CD8-positive, alpha-beta memory T cell (primary cell): Measurements from ENCODE around the gene RBMS1. TPM values are rescaled to one million over a fixed set of nuclear protein-coding genes. Genes with fewer than 3 reads are reported as not detected.

Experiments
- CTCF ChIA-PET: fragments of 350-600 bp; sonication (Branson Sonifier 250); formaldehyde crosslinking; loops from one replicate; lab custom pipeline; 2021; ENCODE audit warnings: antibody characterized with exemption; lab: Charles Lee
- POLR2A ChIA-PET: fragments of 350-600 bp; sonication (Branson Sonifier 250); formaldehyde crosslinking; loops from one replicate; lab custom pipeline; 2021; ENCODE audit warnings: antibody characterized with exemption; lab: Charles Lee
- DNase-seq, 5 donors: peaks; one replicate each; pipeline versions ENCODE4 v3.0.0 to v3.0.0-alpha.2; 2020 to 2022; ENCODE audit warnings: mixed read lengths in 1 of 5
- H3K27ac ChIP-seq: one replicate; pipeline ENCODE4 v1.7.0; 2013; ENCODE audit warnings: low read depth, mild to moderate bottlenecking, low read length, moderate library complexity
- H3K27me3 ChIP-seq: 2 replicates; pipeline ENCODE4 v1.7.0; 2013; ENCODE audit warnings: low read length, mild to moderate bottlenecking; ENCODE audit not compliant: insufficient read depth, poor library complexity, severe bottlenecking
- H3K36me3 ChIP-seq: 2 replicates; pipeline ENCODE4 v1.7.0; 2013; ENCODE audit warnings: mild to moderate bottlenecking, low read length, moderate library complexity; ENCODE audit not compliant: insufficient read depth
- H3K4me1 ChIP-seq: 2 replicates; pipeline ENCODE4 v1.7.0; 2013; ENCODE audit warnings: mild to moderate bottlenecking, low read length, moderate library complexity; ENCODE audit not compliant: insufficient read depth
- H3K4me3 ChIP-seq: 2 replicates; pipeline ENCODE4 v1.7.0; 2013; ENCODE audit warnings: mild to moderate bottlenecking, low read length
- H3K9me3 ChIP-seq: 2 replicates; pipeline ENCODE4 v1.7.0; 2013; ENCODE audit warnings: mild to moderate bottlenecking, low read length
- H3K27ac Mint-ChIP-seq, 8 donors: one replicate each; pipeline ENCODE4 v1.8.0; 2020 to 2021; ENCODE audit warnings: mixed read lengths in 8 of 8, mild to moderate bottlenecking in 6 of 8, inconsistent platforms in 3 of 8, moderate library complexity in 3 of 8
- H3K27me3 Mint-ChIP-seq, 2 donors: one replicate each; pipeline ENCODE4 v1.8.0; 2020 to 2021; ENCODE audit warnings: mixed read lengths in 2 of 2, mild to moderate bottlenecking in 1 of 2, moderate library complexity in 1 of 2
- H3K36me3 Mint-ChIP-seq, 3 donors: one replicate each; pipeline ENCODE4 v1.8.0; 2020 to 2021; ENCODE audit warnings: mixed read lengths in 3 of 3, inconsistent platforms in 1 of 3, mild to moderate bottlenecking in 1 of 3
- H3K4me1 Mint-ChIP-seq, 3 donors: one replicate each; pipeline ENCODE4 v1.8.0; 2020 to 2021; ENCODE audit warnings: mixed read lengths in 3 of 3, inconsistent platforms in 1 of 3, mild to moderate bottlenecking in 1 of 3
- H3K4me3 Mint-ChIP-seq, 7 donors: one replicate each; pipeline ENCODE4 v1.8.0; 2020 to 2021; ENCODE audit warnings: mixed read lengths in 7 of 7, mild to moderate bottlenecking in 6 of 7, moderate library complexity in 4 of 7, inconsistent platforms in 2 of 7
- H3K9me3 Mint-ChIP-seq, 5 donors: one replicate each; pipeline ENCODE4 v1.8.0; 2020 to 2022; ENCODE audit warnings: mixed read lengths in 5 of 5, mild to moderate bottlenecking in 3 of 5, moderate library complexity in 2 of 5, inconsistent platforms in 1 of 5
- polyA plus RNA-seq: library from polyadenylated mRNA; unstranded; fragments of 300-500 nt; fragmentation: Illumina TruSeq; gene quantifications from one replicate; pipeline ENCODE4 v1.2.3, GENCODE V29; 2021
- total RNA-seq, 2 experiments: library from RNA; stranded (reverse); gene quantifications; one replicate each; pipeline ENCODE4 v1.2.3, GENCODE V29; 2021

The RBMS1 gene
- total and polyA plus RNA-seq, 3 experiments from 2014 or later, result 48.8 to 130 (median 50.3) TPM

GRCh38 chr2:160392201-160392600, 101.4 kb downstream of the RBMS1 start:
- DNase-seq, result no peak
- peak overlapping the region in 4 of 8 donors; percentile 32 to 58 (median 38) for H3K27ac Mint-ChIP-seq
- peak overlapping the region in 4 of 7 donors; percentile 20 to 41 (median 27) for H3K4me3 Mint-ChIP-seq
- H3K36me3 Mint-ChIP-seq, result peaks cover 1 to 5% (median 3%) of the 10 kb centered on the region in 3 donors
- no peaks in the 10 kb centered on the region for H3K9me3 ChIP-seq
- H3K4me3 ChIP-seq, result no peak overlapping the region
- H3K9me3 Mint-ChIP-seq, result no peaks in the 10 kb centered on the region
- peaks cover 87% of the 10 kb centered on the region for H3K4me1 ChIP-seq
- H3K36me3 ChIP-seq, result no peaks in the 10 kb centered on the region
- no peak overlapping the region for H3K27ac ChIP-seq
- peaks cover 80 to 90% (median 84%) of the 10 kb centered on the region in 3 donors for H3K4me1 Mint-ChIP-seq
- H3K27me3 Mint-ChIP-seq, result peaks cover 0 to 2% of the 10 kb centered on the region in 2 donors
- CTCF ChIA-PET, result interaction anchor here (1.0 to 2.7 kb wide), 3 partner anchors 12 to 69 kb away, joined by 3 to 11 read pairs (median 6); no protein-coding TSS in a partner anchor
- POLR2A ChIA-PET, result interaction anchor here (0.7 to 3.1 kb wide), 2 partner anchors 8 to 15 kb away, joined by 3 to 11 read pairs; no protein-coding TSS in a partner anchor
- no peaks in the 10 kb centered on the region for H3K27me3 ChIP-seq

- Mint-ChIP-seq H3K27ac (peak overlapping the region in 4 of 8 donors; percentile 11 to 65 (median 56)), H3K4me1 (peaks cover 88 to 97% (median 92%) of the 10 kb centered on the region in 3 donors), H3K36me3 (peaks cover 1 to 5% (median 3%) of the 10 kb centered on the region in 3 donors), H3K9me3 (no peaks in the 10 kb centered on the region), H3K4me3 (peak overlapping the region in 6 of 7 donors; percentile 8 to 71 (median 28)), H3K27me3 (peaks cover 0 to 2% of the 10 kb centered on the region in 2 donors)
- Histone ChIP-seq H3K27me3 (no peaks in the 10 kb centered on the region), H3K4me1 (peaks cover 89% of the 10 kb centered on the region), H3K36me3 (no peaks in the 10 kb centered on the region), H3K4me3 (no peak overlapping the region), H3K27ac (no peak overlapping the region), H3K9me3 (no peaks in the 10 kb centered on the region)
- POLR2A ChIA-PET, result interaction anchor here (0.6 to 0.9 kb wide), 4 partner anchors 10 to 42 kb away, joined by 3 to 5 read pairs (median 4); no protein-coding TSS in a partner anchor
- no peak for DNase-seq
- CTCF ChIA-PET, result interaction anchor here (0.7 to 2.7 kb wide), 2 partner anchors 37 to 39 kb away, joined by 4 to 11 read pairs; no protein-coding TSS in a partner anchor
These were observed 102.8 kb downstream of the RBMS1 start for GRCh38 chr2:160390544-160391455.

GRCh38 chr2:160389875-160390274, 103.7 kb downstream of the RBMS1 start:
- Histone ChIP-seq H3K27me3 (no peaks in the 10 kb centered on the region), H3K36me3 (no peaks in the 10 kb centered on the region), H3K4me1 (peaks cover 90% of the 10 kb centered on the region), H3K4me3 (no peak overlapping the region), H3K27ac (no peak overlapping the region), H3K9me3 (no peaks in the 10 kb centered on the region)
- ChIA-PET POLR2A (no interaction called here), CTCF (no interaction called here)
- H3K4me3 Mint-ChIP-seq, result peak overlapping the region in 6 of 7 donors; percentile 11 to 71 (median 26)
- peaks cover 1 to 5% (median 3%) of the 10 kb centered on the region in 3 donors for H3K36me3 Mint-ChIP-seq
- peak overlapping the region in 6 of 8 donors; percentile 44 to 91 (median 73) for H3K27ac Mint-ChIP-seq
- peaks cover 0 to 2% of the 10 kb centered on the region in 2 donors for H3K27me3 Mint-ChIP-seq
- H3K4me1 Mint-ChIP-seq, result peaks cover 87 to 99% (median 97%) of the 10 kb centered on the region in 3 donors
- no peaks in the 10 kb centered on the region for H3K9me3 Mint-ChIP-seq
- DNase-seq, result no peak

GRCh38 chr2:160388464-160389263, 104.9 kb downstream of the RBMS1 start:
- Histone ChIP-seq H3K4me1 (peaks cover 85% of the 10 kb centered on the region), H3K27me3 (no peaks in the 10 kb centered on the region), H3K4me3 (peak overlapping the region; percentile 7), H3K27ac (no peak overlapping the region), H3K36me3 (no peaks in the 10 kb centered on the region), H3K9me3 (no peaks in the 10 kb centered on the region)
- H3K27ac Mint-ChIP-seq, result peak overlapping the region; percentile 34 to 92 (median 78)
- peak; percentile 6 to 52 (median 22) for DNase-seq
- H3K27me3 Mint-ChIP-seq, result peaks cover 0 to 2% of the 10 kb centered on the region in 2 donors
- ChIA-PET CTCF (interaction anchor here (1.7 kb wide), 1 partner anchor 18 kb away, joined by 6 read pairs; no protein-coding TSS in a partner anchor), POLR2A (no interaction called here)
- no peaks in the 10 kb centered on the region for H3K9me3 Mint-ChIP-seq
- peaks cover 1 to 5% (median 3%) of the 10 kb centered on the region in 3 donors for H3K36me3 Mint-ChIP-seq
- peaks cover 84 to 96% (median 96%) of the 10 kb centered on the region in 3 donors for H3K4me1 Mint-ChIP-seq
- peak overlapping the region; percentile 14 to 74 (median 60) for H3K4me3 Mint-ChIP-seq

GRCh38 chr2:160387558-160388262, 105.9 kb downstream of the RBMS1 start:
- peaks cover 0 to 2% of the 10 kb centered on the region in 2 donors for H3K27me3 Mint-ChIP-seq
- ChIA-PET POLR2A (no interaction called here), CTCF (interaction anchor here (1.0 to 1.7 kb wide), 3 partner anchors 19 to 64 kb away, joined by 3 to 6 read pairs (median 3); no protein-coding TSS in a partner anchor)
- Histone ChIP-seq H3K9me3 (no peaks in the 10 kb centered on the region), H3K27me3 (no peaks in the 10 kb centered on the region), H3K27ac (no peak overlapping the region), H3K36me3 (no peaks in the 10 kb centered on the region), H3K4me3 (no peak overlapping the region), H3K4me1 (peaks cover 82% of the 10 kb centered on the region)
- peak overlapping the region in 7 of 8 donors; percentile 48 to 92 (median 66) for H3K27ac Mint-ChIP-seq
- DNase-seq, result no peak
- H3K4me3 Mint-ChIP-seq, result peak overlapping the region; percentile 17 to 74 (median 58)
- peaks cover 80 to 96% (median 96%) of the 10 kb centered on the region in 3 donors for H3K4me1 Mint-ChIP-seq
- H3K36me3 Mint-ChIP-seq, result peaks cover 1 to 5% (median 3%) of the 10 kb centered on the region in 3 donors
- H3K9me3 Mint-ChIP-seq, result no peaks in the 10 kb centered on the region

GRCh38 chr2:160384791-160385190, 108.8 kb downstream of the RBMS1 start:
- peaks cover 0 to 3% (median 2%) of the 10 kb centered on the region in 3 donors for H3K36me3 Mint-ChIP-seq
- Histone ChIP-seq H3K27ac (no peak overlapping the region), H3K4me1 (peaks cover 87% of the 10 kb centered on the region), H3K9me3 (no peaks in the 10 kb centered on the region), H3K36me3 (no peaks in the 10 kb centered on the region), H3K4me3 (no peak overlapping the region), H3K27me3 (no peaks in the 10 kb centered on the region)
- no peaks in the 10 kb centered on the region for H3K9me3 Mint-ChIP-seq
- CTCF ChIA-PET, result interaction anchor here (0.6 kb wide), 1 partner anchor 11 kb away, joined by 3 read pairs; no protein-coding TSS in a partner anchor
- H3K27ac Mint-ChIP-seq, result peak overlapping the region in 7 of 8 donors; percentile 29 to 93 (median 77)
- no peak for DNase-seq
- no peaks in the 10 kb centered on the region for H3K27me3 Mint-ChIP-seq
- H3K4me3 Mint-ChIP-seq, result peak overlapping the region in 3 of 7 donors; percentile 9 to 47 (median 41)
- H3K4me1 Mint-ChIP-seq, result peaks cover 79 to 96% (median 96%) of the 10 kb centered on the region in 3 donors
- POLR2A ChIA-PET, result interaction anchor here (0.6 kb wide), 2 partner anchors 151 to 281 kb away, joined by 3 to 7 read pairs; no protein-coding TSS in a partner anchor
